ENCODE data around the gene TNFSF10. TPM values are rescaled to one million over a fixed set of nuclear protein-coding genes. Genes with fewer than 3 reads are reported as not detected.

TNFSF10 gene
- polyA plus RNA-seq, 1 of the 3 experiments (the other 2 are of a cell fraction): 0.10 TPM

DNA sequence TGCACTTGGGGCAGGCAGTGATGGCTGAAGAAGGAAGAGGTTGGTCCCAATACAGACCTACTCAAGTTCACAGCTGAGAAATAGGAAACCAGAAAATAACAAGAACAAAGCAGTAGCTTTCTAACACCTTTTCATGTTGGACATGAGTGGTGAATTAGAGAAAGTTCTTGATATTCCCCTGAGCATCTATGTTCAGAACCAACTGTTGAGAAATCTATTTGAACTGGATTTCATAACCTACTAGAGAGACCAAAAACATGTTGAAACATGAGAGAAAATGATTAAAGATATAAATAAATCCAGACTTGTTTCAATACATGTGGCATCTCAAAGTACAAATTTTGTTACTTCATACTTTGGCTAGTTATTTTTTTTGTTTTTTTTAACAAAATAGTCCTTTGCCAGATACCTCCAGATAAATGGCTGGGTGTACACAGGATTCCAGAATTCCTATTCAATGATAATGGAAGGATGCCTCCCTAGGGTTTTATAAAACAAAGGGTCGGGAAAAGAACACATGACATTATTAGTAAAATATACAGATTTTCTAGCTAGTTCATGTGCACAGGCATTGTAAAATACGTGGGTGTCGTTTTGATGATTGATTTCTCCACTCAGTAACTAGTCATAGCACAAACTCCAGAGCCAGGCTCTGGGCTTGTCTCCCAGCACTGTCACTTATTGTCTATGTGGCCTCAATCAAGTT, 34.4 kb upstream of the TNFSF10 start:
- H4K20me1 ChIP-seq (ENCODE audit: insufficient read depth): no peaks in the 10 kb centered on the region
- no peaks in the 10 kb centered on the region for H3K27me3 ChIP-seq (ENCODE audit: insufficient read depth)
- CTCF ChIA-PET: interaction anchor here (1.4 to 1.8 kb wide), 2 partner anchors 17 to 96 kb away, joined by 3 to 4 read pairs; no protein-coding TSS in a partner anchor
- H3K4me3 ChIP-seq (ENCODE audit: low read depth in 2 of 2, low read length in 1 of 2): no peak overlapping the region
- no peak overlapping the region for H3K4me2 ChIP-seq
- no peak for DNase-seq
- no peak overlapping the region for H2AFZ ChIP-seq (ENCODE audit: low read depth)
- peaks cover 0 to under 1% of the 10 kb centered on the region in 2 experiments; a peak in 1 of 4 replicates for H3K4me1 ChIP-seq (ENCODE audit: control insufficient read depth in 1 of 2, insufficient read depth in 2 of 2, low read depth in 1 of 2, low read length in 1 of 2)
- no peak overlapping the region; a peak in 1 of 4 replicates for H3K27ac ChIP-seq (ENCODE audit: low read depth in 2 of 2, low read length in 1 of 2)
- H3K9me2 ChIP-seq: no peaks in the 10 kb centered on the region
- H3K36me3 ChIP-seq (replicated peaks in 1 of 2; ENCODE audit: control insufficient read depth in 1 of 2, insufficient read depth in 2 of 2, low read length in 1 of 2): no peaks in the 10 kb centered on the region
- no peak for TF ChIP-seq NFIC (IDR thresholded peaks at IDR 0.05; ENCODE audit: borderline replicate concordance)
- TF ChIP-seq FOXM1 (IDR thresholded peaks at IDR 0.05; ENCODE audit: low read depth): no peak
- no peak for TF ChIP-seq EP300 (IDR thresholded peaks at IDR 0.05; ENCODE audit: borderline replicate concordance in 1 of 2, low read depth in 1 of 2, low read length in 1 of 2)
- no peak overlapping the region for H3K9ac ChIP-seq
- no peaks in the 10 kb centered on the region for H3F3A ChIP-seq (replicated peaks; ENCODE audit: insufficient read depth)
- POLR2A ChIA-PET: no interaction called here
- H3K9me3 ChIP-seq: no peaks in the 10 kb centered on the region
- no peaks in the 10 kb centered on the region for H3K79me2 ChIP-seq (ENCODE audit: insufficient read depth)
- 76% methylated on average over 3 of the region's 3 CpGs for whole genome bisulfite sequencing (ENCODE audit: low lambda C conversion rate)

DNA sequence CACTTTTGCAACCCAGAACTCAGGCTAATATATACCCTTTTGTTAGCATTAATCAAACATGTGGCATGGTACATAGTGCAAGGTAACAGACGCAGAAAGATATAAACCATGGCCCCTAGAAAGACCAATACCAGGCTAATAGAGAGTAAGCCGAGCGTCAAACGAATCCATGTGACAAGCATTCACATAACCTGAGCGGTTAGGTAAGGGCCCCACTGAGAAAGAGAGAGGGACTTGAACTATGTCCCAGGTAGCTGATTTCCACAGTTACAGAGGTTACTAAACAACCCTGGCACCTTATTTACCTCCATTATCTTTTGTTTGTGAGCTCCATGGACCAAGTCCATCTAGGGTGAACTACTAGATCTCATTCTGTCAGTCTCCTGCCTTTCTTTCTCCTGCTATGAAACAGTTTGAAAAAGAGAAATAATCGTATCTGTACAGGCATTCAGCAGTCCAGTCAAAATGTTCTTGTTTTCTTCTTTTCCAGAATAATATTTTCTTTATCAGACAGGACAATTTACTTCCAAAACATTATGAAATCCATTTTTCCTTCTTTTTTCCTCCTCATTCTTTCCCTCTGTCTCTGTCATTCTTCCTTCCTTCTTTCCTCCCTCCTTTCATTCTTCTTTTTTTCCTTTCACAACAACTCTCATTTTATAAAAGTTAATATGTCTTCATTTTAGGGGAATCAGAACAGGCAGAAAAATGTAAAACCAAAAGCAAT, 30.5 kb upstream of the TNFSF10 start:
- WGBS (ENCODE audit: low lambda C conversion rate): 90% methylated on average over 6 of the region's 6 CpGs

More for the DNA sequence above, 30.5 kb upstream of the TNFSF10 start:
- H3K9me3 ChIP-seq: no peaks in the 10 kb centered on the region
- no peaks in the 10 kb centered on the region for H3K36me3 ChIP-seq (replicated peaks in 1 of 2; ENCODE audit: control insufficient read depth in 1 of 2, insufficient read depth in 2 of 2, low read length in 1 of 2)
- peaks cover 0 to 5% of the 10 kb centered on the region in 2 experiments; a peak in 1 of 4 replicates for H3K4me1 ChIP-seq (ENCODE audit: control insufficient read depth in 1 of 2, insufficient read depth in 2 of 2, low read depth in 1 of 2, low read length in 1 of 2)
- H3K27me3 ChIP-seq (ENCODE audit: insufficient read depth): no peaks in the 10 kb centered on the region
- no peak overlapping the region for H3K9ac ChIP-seq
- no peak overlapping the region for H3K4me2 ChIP-seq
- ChIA-PET CTCF (no interaction called here), POLR2A (no interaction called here)
- no peaks in the 10 kb centered on the region for H3F3A ChIP-seq (replicated peaks; ENCODE audit: insufficient read depth)
- H3K9me2 ChIP-seq: no peaks in the 10 kb centered on the region
- H4K20me1 ChIP-seq (ENCODE audit: insufficient read depth): no peaks in the 10 kb centered on the region
- H2AFZ ChIP-seq (ENCODE audit: low read depth): no peak overlapping the region
- H3K4me3 ChIP-seq (ENCODE audit: low read depth in 2 of 2, low read length in 1 of 2): no peak overlapping the region
- H3K79me2 ChIP-seq (ENCODE audit: insufficient read depth): no peaks in the 10 kb centered on the region
- TF ChIP-seq, protein P1, sequence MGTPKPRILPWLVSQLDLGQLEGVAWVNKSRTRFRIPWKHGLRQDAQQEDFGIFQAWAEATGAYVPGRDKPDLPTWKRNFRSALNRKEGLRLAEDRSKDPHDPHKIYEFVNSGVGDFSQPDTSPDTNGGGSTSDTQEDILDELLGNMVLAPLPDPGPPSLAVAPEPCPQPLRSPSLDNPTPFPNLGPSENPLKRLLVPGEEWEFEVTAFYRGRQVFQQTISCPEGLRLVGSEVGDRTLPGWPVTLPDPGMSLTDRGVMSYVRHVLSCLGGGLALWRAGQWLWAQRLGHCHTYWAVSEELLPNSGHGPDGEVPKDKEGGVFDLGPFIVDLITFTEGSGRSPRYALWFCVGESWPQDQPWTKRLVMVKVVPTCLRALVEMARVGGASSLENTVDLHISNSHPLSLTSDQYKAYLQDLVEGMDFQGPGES (IDR thresholded peaks at IDR 0.05; ENCODE audit: low read depth, low read length): no peak
- TF ChIP-seq GATA2 (CRISPR knock-in tag; IDR thresholded peaks at IDR 0.05): no peak
- TF ChIP-seq, protein P2, sequence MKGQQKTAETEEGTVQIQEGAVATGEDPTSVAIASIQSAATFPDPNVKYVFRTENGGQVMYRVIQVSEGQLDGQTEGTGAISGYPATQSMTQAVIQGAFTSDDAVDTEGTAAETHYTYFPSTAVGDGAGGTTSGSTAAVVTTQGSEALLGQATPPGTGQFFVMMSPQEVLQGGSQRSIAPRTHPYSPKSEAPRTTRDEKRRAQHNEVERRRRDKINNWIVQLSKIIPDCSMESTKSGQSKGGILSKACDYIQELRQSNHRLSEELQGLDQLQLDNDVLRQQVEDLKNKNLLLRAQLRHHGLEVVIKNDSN (IDR thresholded peaks at IDR 0.05; ENCODE audit: borderline replicate concordance, low read depth): no peak
- TF ChIP-seq CHD2 (IDR thresholded peaks at IDR 0.05; ENCODE audit: low read length, partially characterized antibody): no peak
- no peak for DNase-seq
- H3K27ac ChIP-seq (ENCODE audit: low read depth in 2 of 2, low read length in 1 of 2): no peak overlapping the region
